ENCODE measurements around the gene CARS2.
"Not testable (repeated sequence)": the region's sequence is repeated elsewhere in the genome, so short reads cannot be mapped to it uniquely, and the experiment has no call there.

The CARS2 gene

GRCh38 chr13:110642291-110642981 is 63.5 kb downstream of the CARS2 start:
- Mint-ChIP-seq H3K27ac (peak overlapping the region in 1 of 2 donors; percentile 89), H3K4me3 (no peak overlapping the region), H3K27me3 (no peaks in the 10 kb centered on the region), H3K4me1 (peaks cover 26% of the 10 kb centered on the region), H3K9me3 (no peaks in the 10 kb centered on the region)
- ATAC-seq: no peak
- no peak for DNase-seq

- Mint-ChIP-seq H3K4me1 (peaks cover 24% of the 10 kb centered on the region), H3K27ac (peak overlapping the region; percentile 34 to 85), H3K27me3 (no peaks in the 10 kb centered on the region), H3K4me3 (no peak overlapping the region), H3K9me3 (no peaks in the 10 kb centered on the region)
- no peak for ATAC-seq
- no peak for DNase-seq
Observed at GRCh38 chr13:110641055-110642015, 64.6 kb downstream of the CARS2 start.

- peaks cover 17% of the 10 kb centered on the region for H3K4me1 Mint-ChIP-seq
- H3K4me3 Mint-ChIP-seq: no peak overlapping the region
- ATAC-seq (no peak), DNase-seq (no peak)
- H3K9me3 Mint-ChIP-seq: no peaks in the 10 kb centered on the region
- H3K27ac Mint-ChIP-seq: peak overlapping the region in 1 of 2 donors; percentile 13
- H3K27me3 Mint-ChIP-seq: no peaks in the 10 kb centered on the region
Observed at GRCh38 chr13:110640591-110641029, 65.3 kb downstream of the CARS2 start.

GRCh38 chr13:110639935-110640334 is 66.0 kb downstream of the CARS2 start:
- Mint-ChIP-seq H3K4me1 (peaks cover 10% of the 10 kb centered on the region), H3K9me3 (no peaks in the 10 kb centered on the region), H3K4me3 (no peak overlapping the region), H3K27me3 (no peaks in the 10 kb centered on the region), H3K27ac (peak overlapping the region in 1 of 2 donors; percentile 55)
- ATAC-seq (no peak), DNase-seq (no peak)

- H3K27ac Mint-ChIP-seq: peak overlapping the region; percentile 78 to 89
- H3K9me3 Mint-ChIP-seq: no peaks in the 10 kb centered on the region
- peak; percentile 5 for ATAC-seq
- H3K27me3 Mint-ChIP-seq: no peaks in the 10 kb centered on the region
- DNase-seq: no peak
- H3K4me1 Mint-ChIP-seq: peaks cover 4% of the 10 kb centered on the region
- no peak overlapping the region for H3K4me3 Mint-ChIP-seq
Observed at GRCh38 chr13:110638814-110639806, 66.8 kb downstream of the CARS2 start.

- Mint-ChIP-seq H3K4me3 (no peak overlapping the region), H3K9me3 (no peaks in the 10 kb centered on the region), H3K27me3 (no peaks in the 10 kb centered on the region), H3K4me1 (peaks cover 1% of the 10 kb centered on the region), H3K27ac (peak overlapping the region in 1 of 2 donors; percentile 74)
- DNase-seq (no peak), ATAC-seq (no peak)
Observed at GRCh38 chr13:110638257-110638656, 67.7 kb downstream of the CARS2 start.

GRCh38 chr13:110637747-110638146 is 68.2 kb downstream of the CARS2 start:
- H3K4me3 Mint-ChIP-seq: no peak overlapping the region
- ATAC-seq: no peak
- H3K9me3 Mint-ChIP-seq: no peaks in the 10 kb centered on the region
- peak overlapping the region; percentile 71 to 74 for H3K27ac Mint-ChIP-seq
- DNase-seq: no peak
- H3K4me1 Mint-ChIP-seq: no peaks in the 10 kb centered on the region
- no peaks in the 10 kb centered on the region for H3K27me3 Mint-ChIP-seq

- H3K4me3 Mint-ChIP-seq: no peak overlapping the region
- no peak overlapping the region for H3K27ac Mint-ChIP-seq
- no peak for DNase-seq
- peaks cover under 1% of the 10 kb centered on the region for H3K4me1 Mint-ChIP-seq
- H3K27me3 Mint-ChIP-seq: no peaks in the 10 kb centered on the region
- no peaks in the 10 kb centered on the region for H3K9me3 Mint-ChIP-seq
- ATAC-seq: no peak
Observed at GRCh38 chr13:110637275-110637674, 68.6 kb downstream of the CARS2 start.

GRCh38 chr13:110636701-110637201 is 69.2 kb downstream of the CARS2 start:
- ATAC-seq: no peak
- H3K27me3 Mint-ChIP-seq: no peaks in the 10 kb centered on the region
- H3K4me3 Mint-ChIP-seq: no peak overlapping the region
- DNase-seq: no peak
- H3K4me1 Mint-ChIP-seq: peaks cover 5% of the 10 kb centered on the region
- H3K9me3 Mint-ChIP-seq: no peaks in the 10 kb centered on the region
- H3K27ac Mint-ChIP-seq: peak overlapping the region in 1 of 2 donors; percentile 78

- no peak overlapping the region for H3K27ac Mint-ChIP-seq
- H3K27me3 Mint-ChIP-seq: no peaks in the 10 kb centered on the region
- ATAC-seq: no peak
- H3K9me3 Mint-ChIP-seq: no peaks in the 10 kb centered on the region
- H3K4me3 Mint-ChIP-seq: no peak overlapping the region
- no peak for DNase-seq
- peaks cover 5% of the 10 kb centered on the region for H3K4me1 Mint-ChIP-seq
Observed at GRCh38 chr13:110636053-110636475, 69.9 kb downstream of the CARS2 start.

- ATAC-seq (peak; percentile 13), DNase-seq (no peak)
- no peaks in the 10 kb centered on the region for H3K27me3 Mint-ChIP-seq
- no peak overlapping the region for H3K27ac Mint-ChIP-seq
- no peak overlapping the region for H3K4me3 Mint-ChIP-seq
- no peaks in the 10 kb centered on the region for H3K9me3 Mint-ChIP-seq
- peaks cover 11% of the 10 kb centered on the region for H3K4me1 Mint-ChIP-seq
Observed at GRCh38 chr13:110635405-110636002, 70.4 kb downstream of the CARS2 start.

GRCh38 chr13:110634558-110634957 is 71.4 kb downstream of the CARS2 start:
- peak overlapping the region in 1 of 2 donors; percentile 3 for H3K27ac Mint-ChIP-seq
- ATAC-seq (no peak), DNase-seq (no peak)
- peaks cover 21% of the 10 kb centered on the region for H3K4me1 Mint-ChIP-seq
- H3K4me3 Mint-ChIP-seq: no peak overlapping the region
- H3K27me3 Mint-ChIP-seq: no peaks in the 10 kb centered on the region
- H3K9me3 Mint-ChIP-seq: no peaks in the 10 kb centered on the region

GRCh38 chr13:110633776-110634175 is 72.1 kb downstream of the CARS2 start:
- DNase-seq (no peak), ATAC-seq (no peak)
- Mint-ChIP-seq H3K27me3 (no peaks in the 10 kb centered on the region), H3K4me1 (peaks cover 28% of the 10 kb centered on the region), H3K9me3 (no peaks in the 10 kb centered on the region), H3K27ac (no peak overlapping the region), H3K4me3 (no peak overlapping the region)

- Mint-ChIP-seq H3K4me1 (peaks cover 44% of the 10 kb centered on the region), H3K27ac (peak overlapping the region in 1 of 2 donors; percentile 90)
- H3K27me3 Mint-ChIP-seq, ATAC-seq, DNase-seq, H3K9me3 Mint-ChIP-seq, H3K4me3 Mint-ChIP-seq: not testable (repeated sequence)
Observed at GRCh38 chr13:110632255-110632654, 73.7 kb downstream of the CARS2 start.

Data from stimulated activated naive CD8-positive, alpha-beta T cell treated with anti-CD3 and anti-CD28 coated beads, Interleukin-15, amount 100 ng/mL, for 72 hours (primary cell).